Adrenal gland (tissue), 5 donors: ENCODE data around the gene COP1.

Experiments
- POLR2A ChIP-seq, 2 donors: fragments of 450-650 bp; IDR thresholded peaks; one replicate each; pipeline ENCODE4 v1.6.1; 2017; ENCODE audit warnings: antibody characterized with exemption in 2 of 2, mild to moderate bottlenecking in 2 of 2, moderate library complexity in 1 of 2
- TF ChIP-seq, protein P1 (sequence below), 6 experiments: fragments of 450-650 bp in 4 of 6; fragments of 200-600 bp in 2 of 6; sonication (generic) in 1 of 6; IDR thresholded peaks; 1 replicate in 5 of 6; 2 replicates in 1 of 6; pipeline versions ENCODE4 v1.5.1 to v1.8.0; 2016 to 2021; ENCODE audit warnings: antibody characterized with exemption in 6 of 6, mild to moderate bottlenecking in 2 of 6, moderate library complexity in 1 of 6
- donor health status: DM: no; HTN: no; CAD: no.

DNA sequence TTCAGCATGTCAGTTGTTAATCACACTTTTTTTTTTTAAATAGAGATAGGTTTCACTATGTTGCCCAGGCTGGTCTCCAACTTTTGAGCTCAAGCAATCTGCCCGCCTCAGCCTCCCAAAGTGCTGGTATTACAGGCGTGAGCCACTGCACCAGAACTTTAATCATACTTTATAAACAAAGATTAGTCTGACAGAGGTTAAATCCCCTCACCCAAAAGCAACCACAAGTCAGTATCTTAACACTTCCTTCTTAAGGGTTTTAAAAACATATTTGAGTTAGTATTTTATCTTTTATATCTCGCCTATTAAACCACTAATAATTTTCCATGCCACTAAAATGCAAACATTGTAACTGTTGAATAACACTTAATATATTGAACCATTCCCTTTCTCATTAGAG, 70.2 kb downstream of the COP1 start:
- TF ChIP-seq, protein P1, sequence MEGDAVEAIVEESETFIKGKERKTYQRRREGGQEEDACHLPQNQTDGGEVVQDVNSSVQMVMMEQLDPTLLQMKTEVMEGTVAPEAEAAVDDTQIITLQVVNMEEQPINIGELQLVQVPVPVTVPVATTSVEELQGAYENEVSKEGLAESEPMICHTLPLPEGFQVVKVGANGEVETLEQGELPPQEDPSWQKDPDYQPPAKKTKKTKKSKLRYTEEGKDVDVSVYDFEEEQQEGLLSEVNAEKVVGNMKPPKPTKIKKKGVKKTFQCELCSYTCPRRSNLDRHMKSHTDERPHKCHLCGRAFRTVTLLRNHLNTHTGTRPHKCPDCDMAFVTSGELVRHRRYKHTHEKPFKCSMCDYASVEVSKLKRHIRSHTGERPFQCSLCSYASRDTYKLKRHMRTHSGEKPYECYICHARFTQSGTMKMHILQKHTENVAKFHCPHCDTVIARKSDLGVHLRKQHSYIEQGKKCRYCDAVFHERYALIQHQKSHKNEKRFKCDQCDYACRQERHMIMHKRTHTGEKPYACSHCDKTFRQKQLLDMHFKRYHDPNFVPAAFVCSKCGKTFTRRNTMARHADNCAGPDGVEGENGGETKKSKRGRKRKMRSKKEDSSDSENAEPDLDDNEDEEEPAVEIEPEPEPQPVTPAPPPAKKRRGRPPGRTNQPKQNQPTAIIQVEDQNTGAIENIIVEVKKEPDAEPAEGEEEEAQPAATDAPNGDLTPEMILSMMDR (IDR thresholded peaks at IDR 0.05), result no peak
- TF ChIP-seq POLR2A (IDR thresholded peaks at IDR 0.05), result no peak
